Stimulated activated CD8-positive, alpha-beta memory T cell treated with anti-CD3 and anti-CD28 coated beads, Interleukin-15, amount 100 ng/mL, for 24 hours (primary cell): ENCODE measurements around the gene MCCD1.

Experiments used
- DNase-seq: peaks from one replicate; pipeline ENCODE4 v3.0.0-alpha.2; 2020; ENCODE audit warnings: low read depth

MCCD1 gene

GRCh38 chr6:31513456-31514165 lies 15.2 kb upstream of the MCCD1 start:
- no peak for DNase-seq

DNA sequence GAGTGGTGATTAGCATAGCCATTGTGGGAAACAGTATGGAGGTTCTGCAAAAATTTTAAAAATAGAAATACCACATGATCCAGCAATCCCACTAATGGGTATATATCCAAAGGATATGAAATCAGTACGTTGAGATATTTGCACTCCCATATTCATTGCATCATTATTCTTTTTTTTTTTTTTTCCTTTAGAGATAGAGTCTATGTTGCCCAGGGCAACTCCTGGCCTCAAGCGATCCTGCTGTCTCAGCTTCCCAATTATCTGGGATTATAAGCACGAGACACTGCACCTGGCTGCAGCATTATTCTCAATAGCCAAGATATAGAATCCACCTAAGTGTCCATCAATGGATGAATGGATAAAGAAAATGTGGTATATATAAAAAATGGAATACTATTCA lies 6.9 kb upstream of the MCCD1 start:
- no peak for DNase-seq

DNA sequence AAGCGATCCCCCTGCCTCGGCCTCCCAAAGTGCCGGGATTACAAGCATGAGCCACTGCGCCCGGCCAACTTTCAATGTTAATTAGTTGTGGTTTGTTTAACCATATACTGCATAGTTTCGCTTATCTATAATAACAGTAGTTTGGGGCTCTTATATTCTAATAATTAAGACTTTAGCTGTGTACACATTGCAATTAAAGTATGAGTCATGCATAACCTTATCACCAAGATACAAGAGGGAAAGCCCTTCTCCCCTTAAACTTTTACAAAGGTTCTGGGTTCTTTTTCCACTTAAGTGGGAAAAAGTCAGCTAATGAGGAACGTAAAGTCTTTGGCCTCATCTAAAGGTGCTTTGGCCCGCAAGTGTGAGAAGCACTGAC lies 3.2 kb upstream of the MCCD1 start:
- no peak for DNase-seq

DNA sequence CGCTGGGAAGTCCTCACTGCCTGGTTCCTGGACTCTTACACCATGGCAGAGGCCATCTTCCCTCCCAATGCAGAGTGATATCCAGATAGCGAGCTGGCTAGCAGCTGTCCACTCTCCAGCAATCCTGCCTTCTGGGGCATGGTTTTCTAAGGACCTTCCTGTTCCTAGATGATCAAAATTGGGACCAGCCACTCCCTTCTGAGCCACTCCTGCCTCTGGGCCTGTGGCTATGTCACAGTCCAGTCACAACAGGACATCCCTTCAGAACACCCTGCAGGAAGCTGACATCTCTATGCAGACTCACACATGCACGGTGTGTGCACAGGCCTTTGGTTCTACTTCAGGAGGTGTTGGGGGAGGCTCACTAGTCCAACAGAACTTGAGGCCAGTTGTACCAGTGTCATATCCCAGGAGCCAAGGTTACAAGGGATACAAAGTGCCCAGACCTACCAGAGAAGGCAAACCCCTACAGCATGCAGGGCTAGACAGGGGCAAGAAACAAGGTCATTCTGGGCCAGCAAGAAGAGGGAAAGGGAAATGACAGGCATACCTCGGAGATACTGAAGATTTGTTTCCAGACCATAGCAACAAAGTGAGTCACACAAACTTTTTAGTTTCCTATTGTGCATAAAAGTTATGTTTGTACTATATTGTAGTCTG lies 2.7 kb upstream of the MCCD1 start:
- DNase-seq = no peak

- no peak for DNase-seq
These were observed 420 bp upstream of the MCCD1 start for GRCh38 chr6:31528307-31528777.

- DNase-seq = no peak
These were observed 778 bp downstream of the MCCD1 start for GRCh38 chr6:31529329-31530150.

GRCh38 chr6:31530659-31531058 lies 1.9 kb downstream of the MCCD1 start:
- DNase-seq = no peak

- DNase-seq = no peak
These were observed 2.4 kb downstream of the MCCD1 start for GRCh38 chr6:31531162-31531561.

DNA sequence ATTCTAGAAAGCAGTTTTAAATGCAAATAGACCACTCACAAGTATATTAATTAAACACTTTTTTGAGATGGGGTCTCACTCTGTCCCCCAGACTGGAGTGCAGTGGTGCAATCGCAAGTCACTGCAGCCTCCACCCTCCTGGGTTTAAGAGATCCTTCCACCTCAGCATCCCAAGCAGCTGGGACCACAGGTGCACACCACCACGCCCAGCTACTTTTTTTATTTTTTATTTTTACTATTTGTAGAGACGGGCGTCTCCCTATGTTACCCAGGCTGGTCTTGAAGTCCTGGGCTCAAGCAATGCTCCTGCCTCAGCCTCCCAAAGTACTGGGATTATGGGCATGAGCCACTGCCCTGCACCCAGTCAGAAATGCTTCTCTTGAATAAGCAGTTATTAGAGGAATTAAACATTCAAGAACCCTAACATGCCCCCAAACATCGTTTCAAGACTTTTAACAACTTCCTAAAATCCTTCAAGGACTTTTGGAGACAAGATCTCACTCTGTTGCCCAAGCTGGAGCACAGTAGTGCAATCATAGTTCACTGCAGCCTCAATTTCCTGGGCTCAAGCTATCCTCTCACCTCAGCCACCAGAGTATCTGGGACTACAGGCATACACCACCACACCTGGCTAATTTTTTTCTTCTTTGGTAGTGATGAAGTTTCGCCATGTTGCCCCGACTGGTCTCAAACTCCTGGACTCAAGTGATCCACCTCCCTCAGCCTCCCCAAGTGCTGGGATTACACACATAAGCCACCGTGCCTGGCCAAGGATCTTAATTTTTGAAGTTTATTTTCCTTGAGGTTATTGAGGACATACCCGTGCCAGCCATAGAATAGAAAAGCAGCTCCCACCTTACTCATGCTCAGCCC lies 3.2 kb downstream of the MCCD1 start:
- DNase-seq = no peak

DNA sequence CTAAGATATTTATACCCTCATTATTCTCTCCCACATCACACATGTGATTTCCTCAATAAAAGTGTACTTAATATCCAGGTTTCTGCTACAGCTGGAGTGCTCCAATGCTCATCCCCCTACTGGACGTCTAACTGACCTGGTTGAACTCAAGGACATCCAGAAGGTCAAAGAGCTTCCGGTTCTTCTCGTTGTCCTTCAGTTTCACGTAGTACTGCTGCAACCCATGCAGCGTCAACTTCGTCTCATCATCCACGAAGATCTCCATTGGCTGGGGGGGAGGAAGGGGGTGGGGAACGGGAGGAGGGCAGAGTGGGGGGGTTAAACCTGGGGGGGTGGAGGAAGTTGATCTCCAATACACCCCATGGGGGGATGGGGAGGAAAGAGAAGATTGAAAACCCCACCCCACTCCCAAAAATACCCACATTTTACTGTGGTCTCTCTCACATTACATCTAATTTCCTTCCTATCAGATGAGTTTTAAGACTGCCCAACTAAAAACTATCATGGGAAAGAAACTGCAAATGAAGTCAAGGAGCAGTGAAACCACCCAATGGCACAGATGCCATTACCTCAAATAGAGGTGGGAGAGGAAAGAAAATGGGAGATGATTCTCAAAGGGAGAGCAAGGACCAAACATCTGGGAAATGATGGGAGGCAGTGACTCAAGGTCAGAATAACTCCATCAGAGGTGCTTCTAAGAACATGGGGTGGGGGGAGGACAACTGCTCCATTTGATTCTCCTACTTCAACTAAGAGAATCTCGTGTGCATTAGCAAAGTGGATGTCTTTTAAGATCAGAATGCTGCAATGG lies 4.1 kb downstream of the MCCD1 start:
- DNase-seq = no peak

- DNase-seq = no peak
These were observed 4.7 kb downstream of the MCCD1 start for GRCh38 chr6:31533455-31533841.

- DNase-seq = no peak
These were observed 5.2 kb downstream of the MCCD1 start for GRCh38 chr6:31534011-31534410.

DNA sequence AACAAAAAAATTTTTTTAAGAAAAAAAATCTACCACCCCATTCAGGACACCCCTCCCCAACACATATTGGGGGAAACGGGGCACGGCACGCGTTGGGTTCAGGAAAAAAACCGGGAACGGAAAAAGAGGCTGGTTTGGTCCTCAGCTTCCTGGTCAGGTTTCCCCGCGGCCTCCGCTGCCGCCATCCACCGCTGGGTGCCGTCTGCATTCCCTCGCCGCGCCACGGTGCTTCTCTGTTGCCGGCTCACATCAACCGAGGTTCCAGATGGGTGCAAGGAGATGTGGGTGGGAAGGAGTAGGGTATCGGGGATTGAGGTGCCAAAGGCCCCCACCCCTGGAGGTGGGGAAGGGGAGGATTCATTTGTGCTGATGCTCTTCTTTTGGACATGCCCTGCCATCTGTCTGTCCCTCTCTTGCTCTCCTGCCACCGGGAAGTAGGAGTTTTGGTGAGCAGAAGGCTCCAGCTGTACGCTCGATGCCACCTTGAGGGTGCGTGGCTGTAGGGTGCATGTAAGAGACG lies 5.8 kb downstream of the MCCD1 start:
- DNase-seq = no peak

DNA sequence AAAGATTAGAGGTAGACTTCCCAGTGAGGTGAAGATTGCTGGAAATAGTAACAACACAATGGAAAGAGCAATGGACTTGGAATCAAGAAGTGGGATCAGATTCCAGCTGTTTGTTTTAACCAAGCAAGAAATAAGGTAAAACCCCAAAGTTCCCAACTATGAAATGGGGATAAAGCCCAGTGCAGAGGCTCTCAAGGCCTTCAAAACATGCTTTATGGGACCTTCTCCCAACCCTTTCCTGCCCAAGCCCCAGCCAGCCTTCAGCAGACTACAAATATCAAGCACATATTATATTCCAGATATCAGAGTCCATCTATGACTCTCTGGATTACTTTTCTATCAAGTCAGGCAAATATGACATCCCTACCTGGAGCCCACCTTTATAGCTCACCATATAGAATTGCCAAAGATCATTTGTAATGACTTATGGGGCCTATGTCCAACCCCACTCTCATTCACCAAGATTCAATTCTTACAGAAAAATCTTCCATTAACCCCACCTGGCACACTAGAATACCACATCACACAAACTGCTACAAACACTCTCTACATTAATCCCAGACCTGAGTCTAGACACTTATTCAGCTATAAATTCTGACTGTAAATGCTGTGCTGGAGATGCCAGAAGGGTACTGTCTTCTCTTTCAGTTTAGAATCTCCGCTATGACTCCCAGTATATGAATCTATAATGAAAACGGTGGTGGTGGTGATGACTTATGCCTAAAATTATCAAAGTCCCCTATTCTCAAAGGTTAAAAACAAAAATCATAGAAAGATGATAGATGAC lies 7.0 kb downstream of the MCCD1 start:
- no peak for DNase-seq

- DNase-seq = no peak
These were observed 10.1 kb downstream of the MCCD1 start for GRCh38 chr6:31538805-31539400.

- no peak for DNase-seq
These were observed 11.9 kb downstream of the MCCD1 start for GRCh38 chr6:31540640-31541039.

GRCh38 chr6:31541059-31541657 lies 12.4 kb downstream of the MCCD1 start:
- DNase-seq = no peak

DNA sequence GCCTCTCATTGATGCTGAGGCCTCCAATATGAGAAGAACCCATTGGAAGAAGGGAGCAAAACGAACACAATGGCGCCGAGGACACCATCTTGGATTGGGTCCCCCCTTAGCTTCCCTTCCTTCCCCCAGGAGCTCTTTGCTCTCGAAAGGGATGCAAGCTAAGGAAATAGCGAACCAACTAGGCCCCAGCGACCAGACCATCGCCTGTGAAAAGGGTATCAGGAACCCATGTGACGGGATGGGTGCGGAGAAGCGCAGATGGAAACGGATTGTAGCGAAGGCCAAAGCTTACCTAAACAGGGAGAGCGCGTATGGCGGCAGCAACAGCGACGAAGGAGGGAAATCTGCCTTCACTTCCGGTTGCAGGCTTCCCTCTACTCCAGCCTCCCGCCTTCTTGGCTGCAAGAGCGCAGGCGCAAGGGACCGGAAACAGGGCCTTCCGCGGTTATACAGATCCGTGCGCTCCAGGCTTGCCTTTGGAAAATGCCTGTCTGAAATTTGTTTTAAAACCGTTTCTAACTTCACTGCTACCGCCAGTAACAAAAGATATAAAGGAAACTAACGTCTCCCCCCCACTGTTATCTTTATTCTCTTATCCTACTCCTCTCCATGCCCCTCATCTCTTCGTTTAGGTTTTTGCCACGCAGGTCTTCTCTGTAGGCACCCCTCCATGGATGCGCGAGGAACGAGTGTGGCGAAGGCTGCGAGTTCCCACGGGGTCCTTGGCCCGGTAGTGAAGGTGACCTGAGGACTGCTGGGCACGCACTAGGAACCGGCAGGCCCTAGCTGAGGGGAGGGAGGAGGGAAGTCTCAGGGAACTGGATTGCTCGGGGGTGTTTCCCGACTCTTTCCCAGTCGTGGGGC lies 13.1 kb downstream of the MCCD1 start, which contains the start of gene DDX39B:
DDX39B (minus strand) TSS at position 346 of the 864 bp plus-strand sequence. CDS start 1,471 bp downstream, outside the sequence.
- DNase-seq = peak; percentile 73
